HG03520 (cell line): ENCODE results near the gene ITPR1.

Experiments
- ATAC-seq: cut with Tn5 transposase; IDR thresholded peaks from one replicate; pipeline ENCODE4 v1.9.1; 2021; ENCODE audit warnings: mild to moderate bottlenecking, moderate library complexity; ENCODE audit not compliant: unreplicated experiment

Gene ITPR1

GRCh38 chr3:4768021-4768420, 274.9 kb downstream of the ITPR1 start:
- no peak for ATAC-seq

GRCh38 chr3:4768521-4768920, 275.4 kb downstream of the ITPR1 start:
- no peak for ATAC-seq

- ATAC-seq, result no peak
These were observed 277.4 kb downstream of the ITPR1 start for GRCh38 chr3:4770561-4770960.

- ATAC-seq, result no peak
These were observed 278.1 kb downstream of the ITPR1 start for GRCh38 chr3:4771243-4771642.

GRCh38 chr3:4772171-4772804, 279.1 kb downstream of the ITPR1 start:
- ATAC-seq, result no peak

GRCh38 chr3:4772858-4773257, 279.7 kb downstream of the ITPR1 start:
- ATAC-seq, result no peak

GRCh38 chr3:4773583-4773982, 280.4 kb downstream of the ITPR1 start:
- no peak for ATAC-seq

GRCh38 chr3:4774531-4774930, 281.4 kb downstream of the ITPR1 start:
- ATAC-seq, result no peak

GRCh38 chr3:4776399-4776979, 283.3 kb downstream of the ITPR1 start:
- peak; percentile 28 for ATAC-seq

- ATAC-seq, result peak; percentile 84
These were observed 283.9 kb downstream of the ITPR1 start for GRCh38 chr3:4776980-4777581.

- no peak for ATAC-seq
These were observed 285.0 kb downstream of the ITPR1 start for GRCh38 chr3:4778119-4778518.

- no peak for ATAC-seq
These were observed 285.6 kb downstream of the ITPR1 start for GRCh38 chr3:4778740-4779139.

GRCh38 chr3:4780545-4780957, 287.4 kb downstream of the ITPR1 start:
- ATAC-seq, result no peak

- ATAC-seq, result no peak
These were observed 288.9 kb downstream of the ITPR1 start for GRCh38 chr3:4782095-4782494.

- ATAC-seq, result no peak
These were observed 292.4 kb downstream of the ITPR1 start for GRCh38 chr3:4785551-4785950.

GRCh38 chr3:4786431-4786830, 293.3 kb downstream of the ITPR1 start:
- ATAC-seq, result no peak

GRCh38 chr3:4791358-4791757, 298.2 kb downstream of the ITPR1 start:
- no peak for ATAC-seq

- ATAC-seq, result no peak
These were observed 300.2 kb downstream of the ITPR1 start for GRCh38 chr3:4793311-4793710.

GRCh38 chr3:4794331-4794730, 301.2 kb downstream of the ITPR1 start:
- ATAC-seq, result no peak

GRCh38 chr3:4794798-4795197, 301.6 kb downstream of the ITPR1 start:
- no peak for ATAC-seq

- no peak for ATAC-seq
These were observed 302.8 kb downstream of the ITPR1 start for GRCh38 chr3:4795905-4796304.

GRCh38 chr3:4797201-4797705, 304.1 kb downstream of the ITPR1 start:
- no peak for ATAC-seq
